ENCODE measurements around the gene GRIN2A.

The GRIN2A gene

DNA sequence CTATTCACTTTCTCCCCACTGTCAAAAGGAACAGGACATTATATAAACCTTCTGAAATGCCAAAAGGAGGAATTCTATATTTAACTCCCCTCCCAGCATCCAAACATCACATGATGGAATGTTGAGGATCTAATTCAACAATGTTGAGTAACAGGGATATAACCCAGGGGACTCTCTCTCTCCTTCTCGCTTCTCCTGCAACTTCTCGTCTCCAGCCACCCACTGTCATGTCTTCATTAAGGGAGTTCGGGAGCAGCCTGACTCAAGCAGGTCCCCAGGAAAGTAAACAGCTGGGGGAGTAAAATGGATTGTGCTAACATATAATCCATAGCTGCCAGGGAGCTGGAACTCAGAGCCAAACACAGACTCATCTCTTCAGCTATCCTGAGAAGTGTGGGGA is 51.7 kb downstream of the GRIN2A start:
- DNase-seq (ENCODE audit: low read depth): no peak

- DNase-seq (ENCODE audit: low read depth): no peak
Measured at GRCh38 chr16:10128397-10129258, 53.6 kb downstream of the GRIN2A start.

DNA sequence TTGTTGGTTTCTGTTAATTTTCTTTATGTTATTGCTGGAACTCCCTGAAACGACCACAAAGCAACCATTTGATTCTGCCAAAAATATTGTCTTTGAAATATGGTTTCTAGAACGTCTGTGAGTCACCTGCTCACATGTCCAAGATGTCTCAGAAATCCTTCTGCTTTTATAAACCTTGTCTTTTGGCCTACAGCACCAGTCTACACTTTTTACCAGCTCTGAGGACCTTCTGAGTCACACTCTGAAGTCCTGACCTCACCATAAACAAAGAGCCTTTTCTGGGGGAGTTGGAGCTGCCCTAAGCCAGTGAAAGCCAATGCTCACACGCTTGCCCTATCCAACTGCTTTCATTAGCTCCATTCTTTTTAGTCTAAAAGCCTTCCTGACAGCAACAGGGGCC is 55.5 kb downstream of the GRIN2A start:
- no peak for DNase-seq (ENCODE audit: low read depth)

GRCh38 chr16:10123141-10123540 is 59.1 kb downstream of the GRIN2A start:
- no peak for DNase-seq (ENCODE audit: low read depth)

GRCh38 chr16:10122546-10122945 is 59.7 kb downstream of the GRIN2A start:
- DNase-seq (ENCODE audit: low read depth): no peak

DNA sequence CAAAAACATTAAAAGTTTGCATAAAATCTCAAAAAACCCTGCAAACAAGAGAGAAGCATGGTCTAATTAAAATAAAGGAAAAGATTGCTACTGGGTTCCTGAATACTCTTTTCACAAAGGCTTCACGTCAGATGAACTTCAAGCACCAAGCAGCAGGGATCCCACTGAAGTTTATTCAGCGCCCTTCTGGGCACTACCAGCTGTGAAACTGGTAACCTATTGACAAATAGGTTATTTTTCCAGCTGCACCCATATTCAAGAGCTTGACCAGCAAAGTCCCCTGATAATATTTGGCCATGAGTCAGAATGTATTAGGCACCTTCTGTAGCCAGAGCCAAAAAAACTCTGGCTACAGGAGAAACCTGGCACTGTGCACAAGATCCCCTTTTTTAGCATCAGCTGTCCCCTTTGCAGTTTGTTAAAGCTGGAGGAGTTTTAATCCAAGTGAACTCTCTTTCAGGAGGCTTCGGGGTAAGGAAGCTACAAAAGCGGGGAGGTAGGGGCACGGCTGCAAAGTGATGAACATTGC is 60.3 kb downstream of the GRIN2A start:
- no peak for DNase-seq (ENCODE audit: low read depth)

DNA sequence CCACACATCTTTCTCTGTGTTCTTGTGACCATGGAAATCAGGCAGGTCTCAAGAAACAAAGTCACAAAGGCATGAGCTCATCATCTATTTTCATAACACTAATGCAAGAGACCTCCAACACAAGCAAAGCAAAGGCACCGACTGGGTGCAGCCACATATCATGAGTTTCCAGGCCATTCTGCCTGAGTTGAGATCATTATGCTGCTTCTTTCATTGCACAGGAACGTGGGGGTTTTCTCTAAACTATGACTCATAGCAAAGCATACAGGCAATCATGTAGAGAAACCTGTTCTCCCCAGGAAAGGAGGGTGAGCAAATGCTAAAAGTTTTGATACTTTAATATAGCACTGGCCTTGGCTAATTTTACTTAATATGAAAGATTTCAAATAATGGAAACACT is 60.7 kb downstream of the GRIN2A start:
- DNase-seq (ENCODE audit: low read depth): no peak

DNA sequence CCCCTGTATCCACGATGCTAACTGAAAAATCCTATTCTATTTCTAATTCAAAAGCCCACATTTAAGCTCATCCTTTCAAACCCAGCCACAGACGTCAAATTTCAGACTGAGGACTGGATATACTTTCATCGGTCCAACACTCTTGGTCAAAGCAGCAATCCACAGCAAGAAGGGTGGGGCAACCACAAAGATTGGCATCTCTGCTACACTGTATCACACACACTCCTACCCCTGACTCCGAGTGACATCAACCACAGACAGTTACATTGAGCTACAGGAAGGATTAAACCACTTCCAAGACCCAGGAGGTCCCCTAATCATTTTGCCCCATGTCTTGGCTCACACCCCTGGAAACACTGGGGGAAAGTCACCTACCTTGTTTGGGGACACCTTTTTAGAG is 61.3 kb downstream of the GRIN2A start:
- no peak for DNase-seq (ENCODE audit: low read depth)

DNA sequence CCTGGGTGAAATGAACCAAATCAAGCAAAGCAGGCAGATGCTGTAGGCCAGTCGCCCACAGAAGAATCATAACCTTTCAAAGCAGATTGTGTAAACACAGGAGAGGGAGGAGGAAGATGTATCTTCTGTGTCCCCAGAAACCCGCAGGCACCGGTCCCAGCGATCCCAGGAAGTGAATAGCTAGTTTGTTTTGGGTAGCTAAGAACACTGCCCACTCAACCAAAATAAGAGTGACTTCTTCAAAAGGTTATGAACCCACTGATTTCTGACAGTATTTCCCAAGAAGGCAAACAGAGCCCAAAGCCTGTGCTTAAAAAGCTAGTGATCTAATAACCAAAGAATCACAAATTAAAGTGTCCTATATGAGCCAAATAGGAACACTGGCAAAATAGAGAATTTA is 67.8 kb downstream of the GRIN2A start:
- DNase-seq (ENCODE audit: low read depth): no peak

DNA sequence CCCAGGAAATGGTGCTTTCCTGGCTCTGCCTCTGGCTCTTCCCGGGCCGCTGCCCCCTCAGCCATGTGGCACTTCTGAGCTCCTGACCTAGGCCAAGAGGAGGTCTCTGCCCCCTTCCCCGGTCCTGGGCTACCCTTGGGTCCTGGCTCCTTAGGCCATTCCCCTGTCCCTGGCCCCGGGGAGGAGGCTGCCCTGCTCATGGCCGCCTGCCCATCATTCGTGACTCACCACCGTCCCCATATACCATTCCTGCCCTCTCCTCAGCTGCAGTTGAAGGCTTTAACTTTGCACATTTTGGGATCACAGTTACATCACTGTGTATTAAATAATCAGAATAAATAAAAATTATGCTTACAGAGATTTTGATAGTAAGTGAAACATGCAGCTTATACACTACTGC is 69.0 kb downstream of the GRIN2A start:
- no peak for DNase-seq (ENCODE audit: low read depth)

DNA sequence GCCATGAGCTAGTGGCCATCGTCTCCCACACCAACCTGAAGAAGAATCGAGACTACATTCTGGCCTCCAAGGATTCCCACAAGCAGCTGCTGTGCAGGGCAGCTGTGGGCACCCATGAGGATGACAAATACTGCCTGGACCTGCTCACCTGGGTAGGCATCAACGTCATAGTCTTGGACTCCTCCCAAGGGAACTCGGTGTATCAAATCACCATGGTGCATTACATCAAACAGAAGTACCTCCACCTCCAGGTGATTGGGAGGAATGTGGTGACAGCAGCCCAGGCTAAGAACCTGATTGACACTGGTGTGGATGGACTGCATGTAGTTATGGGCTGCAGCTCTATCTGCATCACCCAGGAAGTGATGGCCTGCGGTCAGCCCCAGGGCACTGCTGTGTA is 70.2 kb downstream of the GRIN2A start:
- DNase-seq (ENCODE audit: low read depth): no peak

GRCh38 chr16:10111156-10111761 is 71.0 kb downstream of the GRIN2A start:
- no peak for DNase-seq (ENCODE audit: low read depth)

DNA sequence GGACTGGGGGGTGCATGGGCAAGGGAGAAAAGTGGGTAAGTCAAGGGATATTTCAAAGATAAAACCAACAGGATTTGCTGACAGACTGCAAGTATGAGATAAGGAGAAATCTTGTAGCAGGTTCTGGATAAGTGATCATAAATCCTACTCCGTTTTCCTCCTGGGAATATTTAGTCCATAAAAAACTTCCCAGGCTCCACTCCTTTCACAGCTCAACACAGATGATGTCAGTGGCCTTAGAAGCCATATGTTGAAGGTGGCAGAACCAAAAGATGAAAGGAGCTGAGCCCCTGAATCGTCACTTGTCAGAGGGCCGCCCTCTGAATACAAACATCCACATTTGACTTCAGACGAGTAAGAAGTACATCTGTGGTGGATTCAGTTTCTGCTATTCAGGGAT is 71.7 kb downstream of the GRIN2A start:
- DNase-seq (ENCODE audit: low read depth): no peak

DNA sequence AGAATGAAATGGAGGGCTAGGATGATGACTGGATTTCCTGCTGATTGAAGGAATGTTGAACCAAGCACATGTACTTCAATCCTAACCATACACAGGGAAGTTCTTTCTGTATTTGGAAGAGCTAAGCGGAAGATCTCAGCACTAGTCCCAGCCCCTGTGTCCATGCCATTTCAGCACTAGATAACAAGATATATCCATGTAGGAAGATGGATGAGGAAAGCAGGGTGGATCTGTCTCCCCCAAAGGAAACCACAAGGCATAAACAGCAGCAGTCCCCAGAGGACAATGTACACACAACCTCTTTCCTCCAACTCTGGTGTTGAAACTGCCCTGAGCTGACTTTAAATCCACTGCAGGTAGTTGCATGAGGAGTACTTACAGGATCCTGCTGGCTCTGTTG is 75.1 kb downstream of the GRIN2A start:
- no peak for DNase-seq (ENCODE audit: low read depth)

GRCh38 chr16:10103700-10104099 is 78.5 kb downstream of the GRIN2A start:
- DNase-seq (ENCODE audit: low read depth): no peak

DNA sequence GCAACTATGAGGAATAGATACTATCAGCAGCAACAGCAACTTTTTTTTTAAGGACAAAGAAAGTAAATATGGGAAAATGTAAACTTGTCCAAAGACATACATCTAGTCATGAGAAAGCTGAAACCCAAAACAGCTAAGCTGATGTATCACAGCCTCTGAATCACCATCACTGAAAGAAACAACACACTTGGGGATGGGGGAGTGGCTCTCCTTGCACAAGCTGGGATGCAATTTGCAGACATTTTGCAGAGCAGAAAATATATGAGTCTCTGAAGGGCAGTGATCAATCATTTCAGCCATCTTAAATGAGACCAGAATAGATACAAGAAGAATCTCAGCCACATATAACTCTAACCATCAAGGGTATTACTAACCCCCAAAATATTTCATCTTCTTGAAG is 79.1 kb downstream of the GRIN2A start:
- DNase-seq (ENCODE audit: low read depth): no peak

DNA sequence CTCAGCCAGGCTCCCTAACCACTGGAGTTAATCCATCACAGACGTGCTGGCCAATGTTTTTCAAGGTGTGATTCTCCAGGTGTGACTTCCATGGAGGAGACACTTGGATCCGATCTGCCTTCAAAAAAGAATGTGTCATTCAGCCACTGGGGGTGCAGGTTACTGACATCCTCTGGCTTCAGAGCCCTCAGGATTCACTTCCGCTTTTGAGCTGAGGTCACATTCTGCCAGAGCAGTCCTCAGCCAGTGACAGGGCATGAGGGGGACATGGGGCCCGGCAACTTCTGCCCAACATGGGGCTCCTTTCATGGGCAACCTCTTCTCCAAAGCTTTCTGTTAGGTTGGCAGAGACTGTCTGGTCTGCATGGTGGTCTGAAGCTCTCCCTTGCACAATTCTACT is 81.4 kb downstream of the GRIN2A start:
- no peak for DNase-seq (ENCODE audit: low read depth)

GRCh38 chr16:10098991-10099390 is 83.2 kb downstream of the GRIN2A start:
- no peak for DNase-seq (ENCODE audit: low read depth)

DNA sequence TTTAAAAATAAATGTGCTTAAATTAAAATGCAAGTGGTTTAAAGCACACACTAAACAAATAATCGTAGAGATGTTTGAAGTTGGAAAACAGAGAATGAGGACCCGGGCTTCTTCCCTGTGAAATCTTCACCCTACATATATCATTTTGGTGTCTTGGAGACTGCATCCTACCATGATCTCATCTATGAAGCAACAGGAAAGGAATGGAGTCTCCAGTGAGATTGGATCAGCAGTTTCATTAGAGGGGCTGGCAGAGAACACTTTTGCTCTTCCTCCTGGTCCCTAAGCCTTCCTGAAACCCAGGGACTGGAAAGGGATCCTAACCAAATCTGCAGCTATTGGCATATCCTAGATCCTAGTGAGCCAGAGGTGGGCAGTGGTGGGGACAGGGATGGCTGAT is 85.0 kb downstream of the GRIN2A start:
- DNase-seq (ENCODE audit: low read depth): no peak

DNA sequence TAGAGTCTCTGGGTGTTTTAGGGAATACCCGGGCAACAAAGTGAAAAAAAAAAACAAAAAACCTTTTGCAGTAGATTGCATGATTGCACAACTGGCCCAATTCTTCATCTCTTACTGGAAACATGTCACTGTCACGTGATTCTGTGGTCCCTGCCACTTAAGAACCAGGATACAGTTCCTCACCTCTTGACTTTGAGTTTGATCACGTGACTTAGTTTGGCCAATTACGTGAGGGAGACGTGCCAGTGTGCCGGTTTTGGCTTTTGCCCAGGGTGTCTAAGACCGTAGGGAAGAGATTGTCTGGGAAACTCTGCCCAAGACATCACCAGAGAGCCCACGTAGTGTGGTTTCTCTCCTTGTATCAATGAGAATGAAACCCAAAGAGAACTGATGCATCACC is 88.7 kb downstream of the GRIN2A start:
- DNase-seq (ENCODE audit: low read depth): no peak

DNA sequence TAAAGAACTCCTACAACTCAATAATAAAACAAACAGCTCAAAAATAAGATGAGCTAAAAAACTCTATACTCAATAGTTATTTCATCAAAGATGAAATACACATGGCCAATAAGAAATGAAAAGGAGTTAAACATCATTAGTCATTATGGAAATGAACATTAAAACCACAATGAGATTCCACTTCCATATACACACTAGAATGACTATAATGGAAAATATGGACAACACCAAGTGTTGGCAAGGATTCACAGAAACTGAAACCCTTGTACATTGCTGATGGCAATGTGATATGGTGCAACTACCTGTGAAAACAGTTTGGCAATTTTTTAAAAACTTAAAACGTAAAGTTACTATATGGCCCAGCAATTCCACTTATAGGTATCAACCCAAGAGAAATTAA is 91.4 kb downstream of the GRIN2A start:
- DNase-seq (ENCODE audit: low read depth): no peak

DNA sequence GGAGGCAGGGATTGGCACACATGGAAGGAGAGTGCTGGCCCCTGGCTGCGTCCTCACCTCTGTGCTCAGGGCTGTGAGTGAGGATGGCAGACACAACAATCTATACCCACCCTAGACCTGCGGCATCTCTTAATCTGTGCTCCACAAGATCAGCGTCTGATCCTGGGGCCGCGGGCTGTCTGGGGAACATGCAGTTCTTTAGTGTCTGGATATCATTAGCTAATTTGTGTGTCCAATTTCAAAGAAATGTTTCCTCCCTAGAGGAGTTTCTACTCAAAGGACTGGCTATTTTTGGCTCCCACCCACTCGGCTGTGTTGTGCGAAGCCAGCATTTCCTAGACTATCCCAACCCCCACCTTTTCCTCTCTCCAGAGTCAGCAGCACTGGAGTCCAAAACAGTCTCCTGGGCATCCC is 93.8 kb downstream of the GRIN2A start:
- DNase-seq (ENCODE audit: low read depth): peak; percentile 18

DNA sequence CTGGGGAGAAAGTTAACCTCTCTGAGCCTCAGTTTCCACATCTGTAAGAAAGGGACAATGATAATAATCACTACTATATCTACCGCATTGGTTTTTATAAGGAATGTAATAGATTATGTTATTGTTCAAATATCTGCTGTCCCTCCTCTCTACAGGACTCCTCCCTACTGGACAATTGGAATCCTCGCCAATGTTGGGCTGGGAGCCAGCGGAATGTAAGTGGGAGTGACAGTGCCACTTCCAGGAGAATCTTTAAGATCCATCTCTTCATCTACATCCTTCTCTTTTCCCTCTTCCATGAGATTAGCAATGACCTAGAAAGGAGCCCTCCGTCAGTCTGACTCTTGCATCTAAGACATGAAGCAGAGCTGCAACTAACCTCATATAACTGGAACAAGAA is 95.1 kb downstream of the GRIN2A start:
- no peak for DNase-seq (ENCODE audit: low read depth)

DNA sequence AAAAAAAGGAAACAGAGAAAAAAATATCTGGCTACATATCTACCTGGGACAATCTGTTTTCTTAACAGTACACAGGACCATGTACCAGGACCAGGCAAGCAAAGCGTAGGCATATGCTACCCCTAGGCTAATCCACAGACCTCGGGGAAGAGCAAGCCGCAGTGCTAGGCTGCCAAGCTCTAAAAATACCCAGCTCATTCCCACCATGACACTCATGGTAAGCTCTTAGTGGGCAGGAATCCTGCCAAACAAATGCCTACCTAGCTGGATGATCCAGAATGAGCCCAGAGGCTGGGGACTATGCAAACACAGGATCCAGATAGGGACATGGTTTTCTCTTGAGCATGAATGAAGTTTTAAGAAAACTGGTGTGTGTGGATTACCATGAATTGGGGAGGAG is 95.6 kb downstream of the GRIN2A start:
- no peak for DNase-seq (ENCODE audit: low read depth)
